RPMI7951 (cell line): ENCODE results near the gene ATXN7. TPM values are rescaled to one million over a fixed set of nuclear protein-coding genes. Genes with fewer than 3 reads are reported as not detected.

Experiments used
- DNase-seq: peaks from one replicate; pipeline ENCODE4 v3.0.0-alpha.2; 2012; ENCODE audit warnings: low read depth
- total RNA-seq: library from RNA; depleted of rRNA; stranded (reverse); fragments of >200 nt; shearing (Covaris generic); gene quantifications from 2 replicates; pipeline ENCODE4 v1.2.3, GENCODE V29; 2014

The ATXN7 gene
- total RNA-seq, 1 experiment from 2014 or later: 5.4 TPM

DNA sequence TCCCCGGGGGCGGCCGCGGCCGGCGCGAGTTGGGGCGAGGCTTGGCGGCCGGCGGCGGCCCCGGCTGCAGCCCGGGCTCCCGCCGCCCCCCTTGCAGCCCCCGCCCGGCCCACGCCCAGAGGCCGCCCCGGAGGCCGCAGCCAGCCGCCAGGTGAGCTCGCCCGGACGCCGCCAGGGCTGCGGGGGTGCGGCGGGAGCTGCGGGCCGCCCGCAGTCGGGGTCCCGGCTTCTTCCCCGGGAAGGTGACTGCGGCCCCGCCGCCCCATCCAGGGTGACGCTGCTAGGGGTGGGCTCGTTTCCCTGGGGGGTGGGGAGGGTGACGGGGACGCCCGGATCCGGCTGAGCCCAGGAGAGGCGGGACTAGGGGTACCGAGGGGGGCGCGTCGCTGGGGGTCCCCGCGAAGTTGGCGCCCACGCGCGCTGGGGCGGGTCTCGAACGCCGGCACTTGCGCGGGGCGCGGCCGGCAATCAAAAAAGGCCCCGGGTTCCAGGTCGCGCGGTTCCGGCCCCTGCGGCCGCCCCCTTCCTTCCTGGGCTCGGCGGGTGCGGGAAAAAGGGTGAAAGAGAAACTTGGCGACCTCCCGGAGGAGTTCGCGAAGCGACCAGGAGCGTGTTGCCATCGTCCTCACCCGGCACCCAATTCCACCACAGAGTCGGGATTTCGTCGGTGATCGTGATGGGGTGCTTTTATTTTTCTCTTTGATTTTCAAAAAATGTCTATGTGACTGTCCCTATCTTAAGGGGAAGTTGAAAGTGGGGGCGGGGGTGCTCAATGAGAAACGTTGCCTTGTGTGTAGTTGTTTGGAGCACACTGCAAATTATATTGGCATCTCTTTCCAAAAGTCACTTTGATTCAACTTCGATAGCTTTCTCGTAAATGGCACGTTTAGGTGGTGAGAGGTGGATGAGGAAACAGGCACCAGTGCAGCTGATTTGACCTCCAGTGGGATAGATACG is 619 bp downstream of the ATXN7 start:
- DNase-seq: peak; percentile 28

DNA sequence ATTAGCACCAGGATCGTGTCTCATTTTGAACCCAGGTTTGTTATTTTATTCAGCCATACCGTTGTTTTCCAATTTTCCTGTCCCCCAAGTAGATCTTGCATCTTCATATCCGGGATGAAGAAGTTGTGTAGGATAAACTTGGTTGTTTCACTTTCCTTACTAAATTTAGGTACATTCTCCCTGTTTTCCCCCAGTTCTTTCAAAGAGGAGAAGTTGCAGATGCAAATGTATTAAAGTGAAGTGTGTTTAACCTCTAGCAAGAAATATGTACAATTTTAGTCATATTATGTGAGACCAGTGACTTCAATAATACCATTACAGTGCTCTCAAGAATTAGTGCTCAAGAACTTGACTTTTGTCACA is 1.3 kb downstream of the ATXN7 start:
- DNase-seq: peak; percentile 6

GRCh38 chr3:63867225-63867624 is 3.6 kb downstream of the ATXN7 start:
- DNase-seq: no peak

GRCh38 chr3:63869940-63870614 is 6.4 kb downstream of the ATXN7 start:
- no peak for DNase-seq

DNA sequence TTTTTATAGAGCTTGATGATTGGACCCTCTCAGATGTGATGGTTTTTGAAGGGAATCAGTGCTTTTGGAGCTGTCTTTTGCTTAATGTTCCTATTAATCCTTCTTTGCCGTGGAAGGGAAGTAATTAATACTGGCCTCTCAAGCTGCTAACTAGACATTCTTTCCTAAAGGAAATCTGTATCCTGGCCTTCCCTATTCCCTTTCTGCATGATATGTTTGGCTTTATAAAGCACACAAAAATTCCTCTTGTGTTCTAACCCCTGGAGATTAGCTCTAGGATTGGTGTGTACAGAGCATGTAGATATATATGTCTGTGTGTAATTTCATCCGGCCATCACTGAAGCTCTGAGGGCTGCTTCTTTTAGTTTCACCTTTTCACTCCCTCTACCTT is 6.9 kb downstream of the ATXN7 start:
- no peak for DNase-seq

- DNase-seq: peak; percentile 85
These were observed 8.7 kb downstream of the ATXN7 start for GRCh38 chr3:63872135-63872924.

DNA sequence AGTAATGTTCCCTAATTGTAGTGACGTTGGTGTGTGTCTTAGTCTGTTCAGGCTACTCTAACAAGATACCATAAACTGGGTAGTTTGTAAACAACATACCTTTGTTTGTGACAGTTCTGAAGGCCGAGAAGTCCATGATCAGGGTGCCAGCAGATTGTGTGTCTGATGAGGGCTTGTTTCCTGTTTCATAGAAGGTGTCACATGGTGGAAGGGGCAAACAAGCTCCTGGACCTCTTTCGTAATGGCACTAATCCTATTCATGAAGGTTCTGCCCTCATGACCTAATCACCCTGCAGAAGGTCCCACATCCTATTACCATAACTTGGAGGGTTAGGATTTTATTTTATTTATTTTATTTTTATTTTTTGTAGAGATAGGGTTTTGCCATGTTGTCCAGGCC is 11.1 kb downstream of the ATXN7 start:
- DNase-seq: no peak

GRCh38 chr3:63875510-63875909 is 11.8 kb downstream of the ATXN7 start:
- DNase-seq: no peak

GRCh38 chr3:63876260-63876659 is 12.6 kb downstream of the ATXN7 start:
- no peak for DNase-seq

DNA sequence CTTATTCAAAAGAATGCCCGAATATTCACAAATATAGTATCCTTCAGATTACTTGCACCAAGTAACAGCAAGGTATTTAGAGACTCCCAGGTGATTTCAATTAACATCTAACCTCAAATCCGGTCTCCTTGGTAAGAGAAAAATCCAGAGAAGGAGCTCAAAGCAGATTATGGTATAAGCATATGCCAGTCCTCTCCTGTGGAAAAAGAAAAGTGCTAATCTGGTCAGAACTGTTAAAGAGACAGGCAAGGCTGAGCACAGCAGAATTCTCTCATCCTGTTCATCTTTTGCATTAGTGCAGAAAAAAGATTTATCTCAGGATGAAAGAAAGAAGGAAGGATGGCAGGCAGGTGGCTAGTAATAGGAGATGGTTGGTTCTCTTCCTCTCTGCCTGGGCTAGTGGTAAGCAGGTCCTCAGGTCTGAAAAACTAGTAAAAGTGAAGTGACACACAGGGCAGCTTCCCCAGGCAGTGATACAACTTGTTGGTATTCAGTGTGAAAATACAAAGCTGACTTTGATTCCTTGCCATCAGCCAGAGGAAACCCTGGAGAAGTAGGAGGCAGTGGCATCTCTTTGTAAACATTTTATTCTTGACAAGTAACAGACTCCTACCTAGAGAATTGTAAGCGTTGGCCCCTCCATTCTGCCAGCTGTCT is 14.2 kb downstream of the ATXN7 start:
- no peak for DNase-seq

- no peak for DNase-seq
These were observed 14.9 kb downstream of the ATXN7 start for GRCh38 chr3:63878394-63879060.

- DNase-seq: no peak
These were observed 17.0 kb downstream of the ATXN7 start for GRCh38 chr3:63880653-63881052.

DNA sequence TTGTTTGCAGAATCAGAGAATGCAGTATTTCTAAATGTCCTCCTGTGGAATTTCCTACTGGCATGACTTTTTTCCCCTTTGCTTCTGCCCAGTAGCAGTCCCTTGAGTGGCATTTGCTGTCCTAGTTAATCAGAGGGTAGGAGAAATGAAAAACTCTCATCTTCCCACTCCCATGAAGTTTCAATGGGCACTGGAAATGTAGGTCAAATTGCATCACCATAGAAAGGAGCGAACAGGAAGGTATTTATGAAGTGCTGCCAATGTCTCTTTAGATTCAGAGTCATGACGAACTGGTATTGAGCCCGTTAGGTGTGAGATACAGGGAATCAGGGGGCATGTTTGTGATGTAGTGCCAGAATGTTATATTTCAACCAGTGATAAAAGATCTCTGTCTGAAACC is 23.2 kb downstream of the ATXN7 start:
- no peak for DNase-seq

- no peak for DNase-seq
These were observed 27.9 kb downstream of the ATXN7 start for GRCh38 chr3:63891518-63891917.

DNA sequence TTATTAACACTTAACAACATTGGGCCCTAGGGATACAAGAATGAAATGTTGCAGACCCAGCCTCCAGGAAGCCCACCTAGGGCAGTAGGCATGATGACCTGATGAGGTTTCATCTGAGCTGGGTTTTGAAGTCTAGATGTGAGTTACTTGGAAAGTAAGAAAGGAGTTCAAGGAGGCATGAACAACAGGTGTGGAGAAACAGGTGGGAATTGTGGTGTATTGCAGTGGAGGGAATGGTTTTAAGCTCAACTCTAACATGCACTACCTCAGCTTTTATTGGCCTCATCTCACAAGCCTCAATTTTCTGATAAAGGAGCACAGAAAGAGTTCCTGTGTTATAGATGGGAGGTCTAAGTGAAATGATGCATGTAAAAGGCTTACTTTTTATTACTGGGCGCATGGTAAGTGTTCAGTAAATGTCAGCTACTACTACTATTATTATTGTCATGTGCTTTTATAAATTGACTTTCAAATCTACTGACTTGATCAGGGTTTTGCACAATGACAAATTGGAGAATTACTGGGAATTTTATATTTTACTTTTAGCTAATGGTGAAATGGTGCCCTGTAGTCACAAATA is 29.2 kb downstream of the ATXN7 start:
- no peak for DNase-seq

GRCh38 chr3:63895422-63896189 is 31.9 kb downstream of the ATXN7 start:
- DNase-seq: no peak

DNA sequence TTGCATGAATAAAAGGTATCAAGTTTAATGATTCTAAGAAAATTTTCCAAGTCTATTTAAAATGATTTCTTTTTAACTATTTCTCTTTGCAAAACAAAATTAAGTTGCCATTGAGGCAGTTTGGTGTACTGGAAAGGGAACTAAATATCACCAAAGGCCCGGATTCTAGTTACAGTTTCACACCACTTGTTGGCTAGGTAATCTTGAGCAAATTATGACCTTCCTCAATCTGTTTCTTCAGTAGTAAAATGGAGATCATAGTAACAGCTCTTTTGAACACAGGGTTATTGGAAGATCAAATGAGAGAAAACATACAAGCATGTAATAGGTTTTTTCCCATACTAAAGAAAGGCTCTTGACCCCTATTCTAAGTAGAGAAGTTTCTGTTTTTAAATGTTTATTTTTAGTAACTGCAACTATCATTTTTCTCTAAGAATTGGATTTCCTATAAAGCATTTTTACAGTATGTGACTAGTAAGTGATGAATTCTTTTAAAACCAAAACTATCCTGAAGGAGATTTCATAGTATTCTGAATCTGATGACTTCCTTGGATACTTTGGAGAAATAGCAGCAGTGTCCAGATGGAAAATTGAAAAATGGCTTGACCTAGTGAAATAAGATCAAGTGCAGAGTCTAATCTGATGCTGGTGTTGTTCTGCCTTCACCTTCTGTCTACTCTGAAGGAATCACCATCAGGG is 32.8 kb downstream of the ATXN7 start:
- no peak for DNase-seq

DNA sequence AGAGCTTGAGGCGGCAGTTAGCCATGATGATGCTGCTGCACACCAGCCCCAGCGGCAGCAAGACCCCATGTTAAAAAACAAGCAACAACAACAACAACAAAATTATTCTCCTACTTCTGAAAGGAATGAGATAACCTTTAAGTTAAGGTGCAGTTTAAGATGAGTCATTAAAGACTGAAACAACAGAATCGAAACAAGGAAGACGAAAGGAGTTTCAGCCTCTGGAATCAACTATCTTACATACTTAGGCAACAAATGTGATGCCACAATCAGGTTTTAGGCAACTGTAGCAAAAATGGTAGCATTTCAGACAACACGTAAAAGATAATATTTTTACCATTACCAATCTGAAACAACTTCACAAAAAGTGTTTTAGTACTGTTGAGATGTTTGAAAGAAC is 36.3 kb downstream of the ATXN7 start:
- DNase-seq: no peak

DNA sequence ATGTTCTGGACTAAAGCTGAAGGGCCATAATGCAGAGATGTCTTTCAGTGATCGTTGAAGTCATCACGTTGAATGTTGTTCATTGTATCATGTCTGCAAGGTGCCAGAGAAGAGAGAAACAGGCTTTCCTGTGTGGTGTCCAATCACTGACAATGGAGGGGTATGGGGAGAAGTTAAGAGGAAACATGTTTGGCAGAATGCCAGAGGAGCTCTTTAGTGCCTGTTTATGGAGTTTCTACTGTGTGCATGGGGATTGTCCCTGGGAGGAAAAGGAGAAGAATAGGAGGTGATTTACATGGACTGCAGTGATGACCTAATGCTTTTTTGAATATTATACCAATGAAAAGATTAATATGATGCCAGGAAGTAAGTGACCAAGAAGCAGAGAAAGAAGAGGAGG is 36.8 kb downstream of the ATXN7 start:
- no peak for DNase-seq
